GM23338 (cell line): ENCODE results near the gene PSORS1C2. TPM values are rescaled to one million over a fixed set of nuclear protein-coding genes. Genes with fewer than 3 reads are reported as not detected.

Source experiments
- ATAC-seq: fragments of 200-7000 bp; cut with Tn5 transposase; 3 replicates; pipeline ENCODE4 v1.9.1; 2020
- DNase-seq: peaks from one replicate; pipeline ENCODE4 v3.0.0-alpha.2; 2015; ENCODE audit warnings: low spot score
- H2AFZ ChIP-seq: fragments of 200-600 bp; sonication (generic); 2 replicates; pipeline ENCODE4 v1.8.0; 2016; ENCODE audit warnings: antibody characterized with exemption, mild to moderate bottlenecking, moderate library complexity
- H3F3A ChIP-seq: fragments of 200-600 bp; sonication (generic); replicated peaks from 2 replicates; pipeline ENCODE4 v1.8.0; 2017; ENCODE audit warnings: antibody characterized with exemption, mixed run types, low read depth
- H3K27ac ChIP-seq: fragments of 200-600 bp; sonication (generic); 2 replicates; pipeline ENCODE4 v1.6.1; 2016; ENCODE audit warnings: low read depth
- H3K27me3 ChIP-seq: fragments of 200-600 bp; sonication (generic); 2 replicates; pipeline ENCODE4 v1.8.0; 2016; ENCODE audit warnings: mild to moderate bottlenecking, mixed run types, moderate library complexity; ENCODE audit not compliant: insufficient read depth
- H3K36me3 ChIP-seq: fragments of 200-600 bp; sonication (generic); 2 replicates; pipeline ENCODE4 v1.8.0; 2016; ENCODE audit warnings: mild to moderate bottlenecking; ENCODE audit not compliant: insufficient read depth
- H3K4me1 ChIP-seq: fragments of 200-600 bp; sonication (generic); 2 replicates; pipeline ENCODE4 v1.8.0; 2016; ENCODE audit warnings: mild to moderate bottlenecking, moderate library complexity; ENCODE audit not compliant: insufficient read depth
- H3K4me2 ChIP-seq: fragments of 200-600 bp; sonication (generic); 2 replicates; pipeline ENCODE4 v1.7.1; 2017; ENCODE audit warnings: mixed run types
- H3K4me3 ChIP-seq: fragments of 200-600 bp; sonication (generic); 2 replicates; pipeline ENCODE4 v1.6.1; 2016; ENCODE audit warnings: mixed run types
- H3K79me2 ChIP-seq: fragments of 200-600 bp; sonication (generic); replicated peaks from 2 replicates; pipeline ENCODE4 v1.8.0; 2017; ENCODE audit warnings: mild to moderate bottlenecking; ENCODE audit not compliant: insufficient read depth
- H3K9me2 ChIP-seq: fragments of 200-600 bp; sonication (generic); 2 replicates; pipeline ENCODE4 v1.8.0; 2017; ENCODE audit not compliant: insufficient read depth
- H4K20me1 ChIP-seq: fragments of 200-600 bp; sonication (generic); replicated peaks from 2 replicates; pipeline ENCODE4 v1.8.0; 2017; ENCODE audit warnings: mild to moderate bottlenecking; ENCODE audit not compliant: insufficient read depth
- H3K27ac Mint-ChIP-seq: 2 replicates; pipeline ENCODE4 v1.8.0; 2020; ENCODE audit warnings: inconsistent platforms, mild to moderate bottlenecking, moderate library complexity, mixed read lengths
- H3K27me3 Mint-ChIP-seq: 3 replicates; pipeline ENCODE4 v1.8.0; 2022; ENCODE audit warnings: low read depth, mild to moderate bottlenecking, moderate library complexity, mixed read lengths, inconsistent platforms; ENCODE audit not compliant: insufficient read depth, poor library complexity
- H3K36me3 Mint-ChIP-seq: 3 replicates; pipeline ENCODE4 v1.8.0; 2021; ENCODE audit warnings: low read depth, mild to moderate bottlenecking, inconsistent platforms, moderate library complexity, mixed read lengths
- H3K4me1 Mint-ChIP-seq: 3 replicates; pipeline ENCODE4 v1.8.0; 2020; ENCODE audit warnings: mild to moderate bottlenecking, inconsistent platforms, mixed read lengths
- H3K4me3 Mint-ChIP-seq: 3 replicates; pipeline ENCODE4 v1.8.0; 2021; ENCODE audit warnings: moderate library complexity, mild to moderate bottlenecking, inconsistent platforms, mixed read lengths
- H3K9me3 Mint-ChIP-seq: 3 replicates; pipeline ENCODE4 v1.8.0; 2020; ENCODE audit warnings: moderate library complexity, mild to moderate bottlenecking, inconsistent platforms, mixed read lengths
- CREB1 ChIP-seq: fragments of 250-450 bp; sonication (Bioruptor Pico); IDR thresholded peaks from 2 replicates; pipeline ENCODE4 v1.5.0; 2020; ENCODE audit warnings: low read depth, mild to moderate bottlenecking, moderate library complexity
- EZH2 ChIP-seq: fragments of 200-600 bp; sonication (generic); IDR thresholded peaks from one replicate; pipeline ENCODE4 v1.8.0; 2017; ENCODE audit warnings: antibody characterized with exemption, mild to moderate bottlenecking, low read depth; ENCODE audit not compliant: unreplicated experiment
- JUNB ChIP-seq: IDR thresholded peaks from one replicate; pipeline ENCODE4 v1.6.1; 2016; ENCODE audit warnings: antibody characterized with exemption; ENCODE audit not compliant: unreplicated experiment
- NANOG ChIP-seq: IDR thresholded peaks from 2 replicates; pipeline ENCODE4 v1.6.1; 2016; ENCODE audit warnings: antibody characterized with exemption, borderline replicate concordance
- POLR2AphosphoS5 ChIP-seq: IDR thresholded peaks from 2 replicates; pipeline ENCODE4 v1.6.1; 2016; ENCODE audit warnings: antibody characterized with exemption, low read depth
- STAT1 ChIP-seq: IDR thresholded peaks from one replicate; pipeline ENCODE4 v1.6.1; 2016; ENCODE audit warnings: antibody characterized with exemption; ENCODE audit not compliant: unreplicated experiment
- ZNF114 ChIP-seq: fragments of 250-450 bp; sonication (Bioruptor Pico); IDR thresholded peaks from 2 replicates; pipeline ENCODE4 v1.5.0; 2020; ENCODE audit warnings: mild to moderate bottlenecking, moderate library complexity
- ZNF331 ChIP-seq: fragments of 250-450 bp; sonication (Bioruptor Pico); IDR thresholded peaks from 2 replicates; pipeline ENCODE4 v1.5.0; 2020; ENCODE audit warnings: low read depth, mild to moderate bottlenecking, moderate library complexity
- polyA plus RNA-seq: library from polyadenylated mRNA; unstranded; fragments of >200 nt; fragmentation: Nextera tagmentation; extraction: Ambion mirVana; gene quantifications from 2 replicates; pipeline ENCODE4 v1.2.1, GENCODE V29; 2016
- total RNA-seq: library from RNA; depleted of rRNA; stranded (reverse); fragments of >200 nt; shearing (Covaris generic); gene quantifications from 2 replicates; pipeline ENCODE4 v1.2.3, GENCODE V29; 2014
- TF ChIP-seq, protein P1 (sequence below), 2 experiments: fragments of 200-600 bp in 1 of 2; sonication (generic) in 1 of 2; conservative IDR thresholded peaks; 2 replicates each; pipeline versions ENCODE4 v1.5.1 to v1.6.1; 2016 to 2017; ENCODE audit warnings: antibody characterized with exemption in 2 of 2, low read depth in 2 of 2, mild to moderate bottlenecking in 2 of 2, moderate library complexity in 1 of 2
- TF ChIP-seq, protein P2 (sequence below): IDR thresholded peaks from 2 replicates; pipeline ENCODE4 v1.6.1; 2016; ENCODE audit warnings: antibody characterized with exemption
- TF ChIP-seq, protein P3 (sequence below): IDR thresholded peaks from one replicate; pipeline ENCODE4 v1.6.1; 2018; ENCODE audit warnings: antibody characterized with exemption; ENCODE audit not compliant: unreplicated experiment
- TF ChIP-seq, protein P4 (sequence below): fragments of 250-450 bp; sonication (Bioruptor Pico); IDR thresholded peaks from 2 replicates; pipeline ENCODE4 v1.5.0; 2020; ENCODE audit warnings: mild to moderate bottlenecking, moderate library complexity

PSORS1C2 gene
- total and polyA plus RNA-seq, 2 experiments from 2014 or later = 0.47 TPM; not detected in 1

DNA sequence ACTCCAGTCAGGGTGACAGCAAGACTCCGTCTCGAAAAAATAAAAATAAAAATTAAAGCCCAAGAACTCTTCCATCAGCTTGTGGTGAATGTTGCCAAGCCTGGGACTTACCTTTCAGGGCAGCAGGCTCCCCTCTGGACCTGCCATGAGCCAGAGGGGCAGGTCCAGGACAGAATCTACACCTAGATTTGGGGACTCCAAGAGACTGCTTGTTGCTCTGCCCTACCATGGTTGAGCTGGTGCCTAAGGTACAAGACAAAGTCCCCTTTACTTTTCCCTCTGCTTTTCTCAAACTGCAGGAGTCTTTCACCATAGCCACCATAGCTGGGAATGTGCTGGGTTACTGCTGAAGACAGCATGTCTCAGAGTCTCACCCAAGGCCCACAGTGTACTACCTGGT lies 35.7 kb downstream of the PSORS1C2 start:
- no peak for ATAC-seq
- Mint-ChIP-seq H3K9me3 (no peaks in the 10 kb centered on the region), H3K4me3 (no peak overlapping the region), H3K36me3 (no peaks in the 10 kb centered on the region), H3K4me1 (peaks cover 4% of the 10 kb centered on the region; the same call in 2 of the 3 replicates), H3K27me3 (peaks cover 5% of the 10 kb centered on the region), H3K27ac (no peak overlapping the region)
- H3K36me3 ChIP-seq = no peaks in the 10 kb centered on the region
- no peaks in the 10 kb centered on the region for H3K9me2 ChIP-seq
- H3K4me2 ChIP-seq = no peak overlapping the region
- no peaks in the 10 kb centered on the region for H3K27me3 ChIP-seq
- H4K20me1 ChIP-seq = no peaks in the 10 kb centered on the region
- 0 out of 2 replicates have a peak, but pooled peaks cover 2% of the 10 kb centered on the region for H3F3A ChIP-seq
- no peak for TF ChIP-seq POLR2AphosphoS5
- TF ChIP-seq, protein P1, sequence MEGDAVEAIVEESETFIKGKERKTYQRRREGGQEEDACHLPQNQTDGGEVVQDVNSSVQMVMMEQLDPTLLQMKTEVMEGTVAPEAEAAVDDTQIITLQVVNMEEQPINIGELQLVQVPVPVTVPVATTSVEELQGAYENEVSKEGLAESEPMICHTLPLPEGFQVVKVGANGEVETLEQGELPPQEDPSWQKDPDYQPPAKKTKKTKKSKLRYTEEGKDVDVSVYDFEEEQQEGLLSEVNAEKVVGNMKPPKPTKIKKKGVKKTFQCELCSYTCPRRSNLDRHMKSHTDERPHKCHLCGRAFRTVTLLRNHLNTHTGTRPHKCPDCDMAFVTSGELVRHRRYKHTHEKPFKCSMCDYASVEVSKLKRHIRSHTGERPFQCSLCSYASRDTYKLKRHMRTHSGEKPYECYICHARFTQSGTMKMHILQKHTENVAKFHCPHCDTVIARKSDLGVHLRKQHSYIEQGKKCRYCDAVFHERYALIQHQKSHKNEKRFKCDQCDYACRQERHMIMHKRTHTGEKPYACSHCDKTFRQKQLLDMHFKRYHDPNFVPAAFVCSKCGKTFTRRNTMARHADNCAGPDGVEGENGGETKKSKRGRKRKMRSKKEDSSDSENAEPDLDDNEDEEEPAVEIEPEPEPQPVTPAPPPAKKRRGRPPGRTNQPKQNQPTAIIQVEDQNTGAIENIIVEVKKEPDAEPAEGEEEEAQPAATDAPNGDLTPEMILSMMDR (conservative IDR thresholded peaks at IDR 0.05; ENCODE audit: low read depth in 2 of 2) = no peak
- TF ChIP-seq NANOG = no peak
- TF ChIP-seq, protein P2, sequence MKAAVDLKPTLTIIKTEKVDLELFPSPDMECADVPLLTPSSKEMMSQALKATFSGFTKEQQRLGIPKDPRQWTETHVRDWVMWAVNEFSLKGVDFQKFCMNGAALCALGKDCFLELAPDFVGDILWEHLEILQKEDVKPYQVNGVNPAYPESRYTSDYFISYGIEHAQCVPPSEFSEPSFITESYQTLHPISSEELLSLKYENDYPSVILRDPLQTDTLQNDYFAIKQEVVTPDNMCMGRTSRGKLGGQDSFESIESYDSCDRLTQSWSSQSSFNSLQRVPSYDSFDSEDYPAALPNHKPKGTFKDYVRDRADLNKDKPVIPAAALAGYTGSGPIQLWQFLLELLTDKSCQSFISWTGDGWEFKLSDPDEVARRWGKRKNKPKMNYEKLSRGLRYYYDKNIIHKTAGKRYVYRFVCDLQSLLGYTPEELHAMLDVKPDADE = no peak
- no peak for TF ChIP-seq JUNB
- TF ChIP-seq, protein P3, sequence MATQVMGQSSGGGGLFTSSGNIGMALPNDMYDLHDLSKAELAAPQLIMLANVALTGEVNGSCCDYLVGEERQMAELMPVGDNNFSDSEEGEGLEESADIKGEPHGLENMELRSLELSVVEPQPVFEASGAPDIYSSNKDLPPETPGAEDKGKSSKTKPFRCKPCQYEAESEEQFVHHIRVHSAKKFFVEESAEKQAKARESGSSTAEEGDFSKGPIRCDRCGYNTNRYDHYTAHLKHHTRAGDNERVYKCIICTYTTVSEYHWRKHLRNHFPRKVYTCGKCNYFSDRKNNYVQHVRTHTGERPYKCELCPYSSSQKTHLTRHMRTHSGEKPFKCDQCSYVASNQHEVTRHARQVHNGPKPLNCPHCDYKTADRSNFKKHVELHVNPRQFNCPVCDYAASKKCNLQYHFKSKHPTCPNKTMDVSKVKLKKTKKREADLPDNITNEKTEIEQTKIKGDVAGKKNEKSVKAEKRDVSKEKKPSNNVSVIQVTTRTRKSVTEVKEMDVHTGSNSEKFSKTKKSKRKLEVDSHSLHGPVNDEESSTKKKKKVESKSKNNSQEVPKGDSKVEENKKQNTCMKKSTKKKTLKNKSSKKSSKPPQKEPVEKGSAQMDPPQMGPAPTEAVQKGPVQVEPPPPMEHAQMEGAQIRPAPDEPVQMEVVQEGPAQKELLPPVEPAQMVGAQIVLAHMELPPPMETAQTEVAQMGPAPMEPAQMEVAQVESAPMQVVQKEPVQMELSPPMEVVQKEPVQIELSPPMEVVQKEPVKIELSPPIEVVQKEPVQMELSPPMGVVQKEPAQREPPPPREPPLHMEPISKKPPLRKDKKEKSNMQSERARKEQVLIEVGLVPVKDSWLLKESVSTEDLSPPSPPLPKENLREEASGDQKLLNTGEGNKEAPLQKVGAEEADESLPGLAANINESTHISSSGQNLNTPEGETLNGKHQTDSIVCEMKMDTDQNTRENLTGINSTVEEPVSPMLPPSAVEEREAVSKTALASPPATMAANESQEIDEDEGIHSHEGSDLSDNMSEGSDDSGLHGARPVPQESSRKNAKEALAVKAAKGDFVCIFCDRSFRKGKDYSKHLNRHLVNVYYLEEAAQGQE = no peak
- no peak for TF ChIP-seq ZNF331 (CRISPR knock-in tag)
- no peak for TF ChIP-seq CREB1 (CRISPR knock-in tag)
- TF ChIP-seq, protein P4, sequence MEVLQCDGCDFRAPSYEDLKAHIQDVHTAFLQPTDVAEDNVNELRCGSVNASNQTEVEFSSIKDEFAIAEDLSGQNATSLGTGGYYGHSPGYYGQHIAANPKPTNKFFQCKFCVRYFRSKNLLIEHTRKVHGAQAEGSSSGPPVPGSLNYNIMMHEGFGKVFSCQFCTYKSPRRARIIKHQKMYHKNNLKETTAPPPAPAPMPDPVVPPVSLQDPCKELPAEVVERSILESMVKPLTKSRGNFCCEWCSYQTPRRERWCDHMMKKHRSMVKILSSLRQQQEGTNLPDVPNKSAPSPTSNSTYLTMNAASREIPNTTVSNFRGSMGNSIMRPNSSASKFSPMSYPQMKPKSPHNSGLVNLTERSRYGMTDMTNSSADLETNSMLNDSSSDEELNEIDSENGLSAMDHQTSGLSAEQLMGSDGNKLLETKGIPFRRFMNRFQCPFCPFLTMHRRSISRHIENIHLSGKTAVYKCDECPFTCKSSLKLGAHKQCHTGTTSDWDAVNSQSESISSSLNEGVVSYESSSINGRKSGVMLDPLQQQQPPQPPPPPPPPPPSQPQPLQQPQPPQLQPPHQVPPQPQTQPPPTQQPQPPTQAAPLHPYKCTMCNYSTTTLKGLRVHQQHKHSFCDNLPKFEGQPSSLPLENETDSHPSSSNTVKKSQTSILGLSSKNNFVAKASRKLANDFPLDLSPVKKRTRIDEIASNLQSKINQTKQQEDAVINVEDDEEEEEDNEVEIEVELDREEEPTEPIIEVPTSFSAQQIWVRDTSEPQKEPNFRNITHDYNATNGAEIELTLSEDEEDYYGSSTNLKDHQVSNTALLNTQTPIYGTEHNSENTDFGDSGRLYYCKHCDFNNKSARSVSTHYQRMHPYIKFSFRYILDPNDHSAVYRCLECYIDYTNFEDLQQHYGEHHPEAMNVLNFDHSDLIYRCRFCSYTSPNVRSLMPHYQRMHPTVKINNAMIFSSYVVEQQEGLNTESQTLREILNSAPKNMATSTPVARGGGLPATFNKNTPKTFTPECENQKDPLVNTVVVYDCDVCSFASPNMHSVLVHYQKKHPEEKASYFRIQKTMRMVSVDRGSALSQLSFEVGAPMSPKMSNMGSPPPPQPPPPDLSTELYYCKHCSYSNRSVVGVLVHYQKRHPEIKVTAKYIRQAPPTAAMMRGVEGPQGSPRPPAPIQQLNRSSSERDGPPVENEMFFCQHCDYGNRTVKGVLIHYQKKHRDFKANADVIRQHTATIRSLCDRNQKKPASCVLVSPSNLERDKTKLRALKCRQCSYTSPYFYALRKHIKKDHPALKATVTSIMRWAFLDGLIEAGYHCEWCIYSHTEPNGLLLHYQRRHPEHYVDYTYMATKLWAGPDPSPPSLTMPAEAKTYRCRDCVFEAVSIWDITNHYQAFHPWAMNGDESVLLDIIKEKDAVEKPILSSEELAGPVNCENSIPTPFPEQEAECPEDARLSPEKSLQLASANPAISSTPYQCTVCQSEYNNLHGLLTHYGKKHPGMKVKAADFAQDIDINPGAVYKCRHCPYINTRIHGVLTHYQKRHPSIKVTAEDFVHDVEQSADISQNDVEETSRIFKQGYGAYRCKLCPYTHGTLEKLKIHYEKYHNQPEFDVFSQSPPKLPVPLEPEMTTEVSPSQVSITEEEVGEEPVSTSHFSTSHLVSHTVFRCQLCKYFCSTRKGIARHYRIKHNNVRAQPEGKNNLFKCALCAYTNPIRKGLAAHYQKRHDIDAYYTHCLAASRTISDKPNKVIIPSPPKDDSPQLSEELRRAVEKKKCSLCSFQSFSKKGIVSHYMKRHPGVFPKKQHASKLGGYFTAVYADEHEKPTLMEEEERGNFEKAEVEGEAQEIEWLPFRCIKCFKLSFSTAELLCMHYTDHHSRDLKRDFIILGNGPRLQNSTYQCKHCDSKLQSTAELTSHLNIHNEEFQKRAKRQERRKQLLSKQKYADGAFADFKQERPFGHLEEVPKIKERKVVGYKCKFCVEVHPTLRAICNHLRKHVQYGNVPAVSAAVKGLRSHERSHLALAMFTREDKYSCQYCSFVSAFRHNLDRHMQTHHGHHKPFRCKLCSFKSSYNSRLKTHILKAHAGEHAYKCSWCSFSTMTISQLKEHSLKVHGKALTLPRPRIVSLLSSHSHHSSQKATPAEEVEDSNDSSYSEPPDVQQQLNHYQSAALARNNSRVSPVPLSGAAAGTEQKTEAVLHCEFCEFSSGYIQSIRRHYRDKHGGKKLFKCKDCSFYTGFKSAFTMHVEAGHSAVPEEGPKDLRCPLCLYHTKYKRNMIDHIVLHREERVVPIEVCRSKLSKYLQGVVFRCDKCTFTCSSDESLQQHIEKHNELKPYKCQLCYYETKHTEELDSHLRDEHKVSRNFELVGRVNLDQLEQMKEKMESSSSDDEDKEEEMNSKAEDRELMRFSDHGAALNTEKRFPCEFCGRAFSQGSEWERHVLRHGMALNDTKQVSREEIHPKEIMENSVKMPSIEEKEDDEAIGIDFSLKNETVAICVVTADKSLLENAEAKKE (CRISPR knock-in tag) = no peak
- TF ChIP-seq EZH2 = no peak
- TF ChIP-seq STAT1 = no peak
- no peak for TF ChIP-seq ZNF114 (CRISPR knock-in tag)
- H3K4me1 ChIP-seq = peaks cover 4% of the 10 kb centered on the region; the same call in 1 of the 2 replicates
- H2AFZ ChIP-seq = no peak overlapping the region
- H3K27ac ChIP-seq = no peak overlapping the region
- DNase-seq = no peak
- no peak overlapping the region for H3K4me3 ChIP-seq
- no peaks in the 10 kb centered on the region for H3K79me2 ChIP-seq
